C4-2B (cell line): ENCODE measurements around the gene ZNF138.

Experiments used
- CTCF ChIP-seq: fragments of 450-650 bp; conservative IDR thresholded peaks from 2 replicates; pipeline ENCODE4 v1.5.1; 2017; ENCODE audit warnings: mild to moderate bottlenecking
- ZFX ChIP-seq: fragments of 450-650 bp; IDR thresholded peaks from 2 replicates; pipeline ENCODE4 v1.6.1; 2017

GRCh38 chr7:64838691-64839090, 44.5 kb downstream of the ZNF138 start:
- TF ChIP-seq CTCF = no peak
- TF ChIP-seq ZFX = no peak
